ENCODE results near the gene SLC6A11. TPM values are rescaled to one million over a fixed set of nuclear protein-coding genes. Genes with fewer than 3 reads are reported as not detected.

SLC6A11 gene
- total and polyA plus RNA-seq, 2 donors (not counting 1 experiment from before 2014, with no cell fraction given) = not detected

- no peaks in the 10 kb centered on the region for H3K9me3 ChIP-seq (ENCODE audit: control extremely low read depth in 1 of 3, control insufficient read depth in 2 of 3, insufficient read depth in 1 of 3, low read length in 2 of 3)
- ATAC-seq (ENCODE audit: low read depth) (no peak), DNase-seq (no peak)
- POLR2A ChIA-PET = no interaction called here
- no peak for TF ChIP-seq CTCF (IDR thresholded peaks at IDR 0.05)
- no peak for TF ChIP-seq EZH2 (IDR thresholded peaks at IDR 0.05; ENCODE audit: borderline replicate concordance, insufficient read depth, low read depth, low read length, poor library complexity, severe bottlenecking)
- no peaks in the 10 kb centered on the region for H3K36me3 ChIP-seq (replicated peaks in 1 of 2; ENCODE audit: control extremely low read depth in 1 of 2, control insufficient read depth in 1 of 2, extremely low read depth in 1 of 2, insufficient read depth in 2 of 2, low read length in 1 of 2)
- no peak overlapping the region for H3K27ac ChIP-seq (ENCODE audit: low read length in 2 of 2)
- intact Hi-C loops (cut with micrococcal nuclease) = no loop called here
- 75% methylated on average over 1 of the region's 2 CpGs for WGBS (ENCODE audit: insufficient coverage)
- no peaks in the 10 kb centered on the region for H3K79me2 ChIP-seq (ENCODE audit: control insufficient read depth, insufficient read depth, low read length)
- H3K4me3 Mint-ChIP-seq = no peak overlapping the region
- no peak overlapping the region for H3K4me3 ChIP-seq (ENCODE audit: control extremely low read depth in 1 of 5, extremely low read depth in 1 of 5, insufficient read depth in 1 of 5, low read depth in 2 of 5, low read length in 4 of 5)
- H3K4me1 Mint-ChIP-seq = no peaks in the 10 kb centered on the region
- H3K4me1 ChIP-seq (ENCODE audit: control insufficient read depth in 2 of 2, insufficient read depth in 2 of 2, low read length in 2 of 2) = no peaks in the 10 kb centered on the region
- no peak overlapping the region for H3K27ac Mint-ChIP-seq
- peaks cover 0 to 13% (median 6%) of the 10 kb centered on the region in 4 experiments for H3K27me3 ChIP-seq (replicated peaks in 1 of 4; ENCODE audit: control extremely low read depth in 1 of 4, control insufficient read depth in 3 of 4, insufficient read depth in 4 of 4, low read length in 3 of 4)
- H3K9ac ChIP-seq (ENCODE audit: low read length) = no peak overlapping the region
- no peak overlapping the region for H2AFZ ChIP-seq (ENCODE audit: insufficient read depth, low read depth, low read length, poor library complexity, severe bottlenecking)
- peaks cover 46% of the 10 kb centered on the region for H3K27me3 Mint-ChIP-seq
- H3K9me3 Mint-ChIP-seq (ENCODE audit: insufficient read depth) = no peaks in the 10 kb centered on the region
- CTCF ChIA-PET = interaction anchor here (0.7 kb wide), 1 partner anchor 13 kb away, joined by 3 read pairs; no protein-coding TSS in a partner anchor
- no peak overlapping the region for H3K4me2 ChIP-seq (replicated peaks; ENCODE audit: low read depth, low read length, poor library complexity, severe bottlenecking)
- H4K20me1 ChIP-seq (ENCODE audit: control insufficient read depth, insufficient read depth, low read length, poor library complexity, severe bottlenecking) = no peaks in the 10 kb centered on the region
Observed at GRCh38 chr3:10781981-10782380, 34.0 kb upstream of the SLC6A11 start.

GRCh38 chr3:10783360-10784351 is 32.4 kb upstream of the SLC6A11 start:
- ATAC-seq (ENCODE audit: low read depth) (no peak), DNase-seq (peak; percentile 43)
- POLR2A ChIA-PET = no interaction called here

More at GRCh38 chr3:10783360-10784351, 32.4 kb upstream of the SLC6A11 start:
- H3K4me3 Mint-ChIP-seq = no peak overlapping the region
- WGBS (ENCODE audit: insufficient coverage) = 21% methylated on average over 4 of the region's 5 CpGs
- no peaks in the 10 kb centered on the region for H4K20me1 ChIP-seq (ENCODE audit: control insufficient read depth, insufficient read depth, low read length, poor library complexity, severe bottlenecking)
- TF ChIP-seq CTCF (IDR thresholded peaks at IDR 0.05) = peak; percentile 79
- TF ChIP-seq EZH2 (IDR thresholded peaks at IDR 0.05; ENCODE audit: borderline replicate concordance, insufficient read depth, low read depth, low read length, poor library complexity, severe bottlenecking) = no peak
- H3K27me3 ChIP-seq (replicated peaks in 1 of 4; ENCODE audit: control extremely low read depth in 1 of 4, control insufficient read depth in 3 of 4, insufficient read depth in 4 of 4, low read length in 3 of 4) = peaks cover 0 to 13% (median 6%) of the 10 kb centered on the region in 4 experiments
- no peak overlapping the region for H3K9ac ChIP-seq (ENCODE audit: low read length)
- no peak overlapping the region for H2AFZ ChIP-seq (ENCODE audit: insufficient read depth, low read depth, low read length, poor library complexity, severe bottlenecking)
- no peaks in the 10 kb centered on the region for H3K4me1 ChIP-seq (ENCODE audit: control insufficient read depth in 2 of 2, insufficient read depth in 2 of 2, low read length in 2 of 2)
- intact Hi-C loops (cut with micrococcal nuclease) = no loop called here
- no peaks in the 10 kb centered on the region for H3K4me1 Mint-ChIP-seq
- no peaks in the 10 kb centered on the region for H3K79me2 ChIP-seq (ENCODE audit: control insufficient read depth, insufficient read depth, low read length)
- H3K9me3 ChIP-seq (ENCODE audit: control extremely low read depth in 1 of 3, control insufficient read depth in 2 of 3, insufficient read depth in 1 of 3, low read length in 2 of 3) = no peaks in the 10 kb centered on the region
- no peak overlapping the region for H3K4me3 ChIP-seq (ENCODE audit: control extremely low read depth in 1 of 5, extremely low read depth in 1 of 5, insufficient read depth in 1 of 5, low read depth in 2 of 5, low read length in 4 of 5)
- H3K4me2 ChIP-seq (replicated peaks; ENCODE audit: low read depth, low read length, poor library complexity, severe bottlenecking) = no peak overlapping the region
- no peaks in the 10 kb centered on the region for H3K9me3 Mint-ChIP-seq (ENCODE audit: insufficient read depth)
- no peak overlapping the region for H3K27ac Mint-ChIP-seq
- CTCF ChIA-PET = interaction anchor here (1.2 to 1.3 kb wide), 3 partner anchors 8 to 26 kb away, joined by 3 to 6 read pairs (median 4); no protein-coding TSS in a partner anchor
- no peaks in the 10 kb centered on the region for H3K36me3 ChIP-seq (replicated peaks in 1 of 2; ENCODE audit: control extremely low read depth in 1 of 2, control insufficient read depth in 1 of 2, extremely low read depth in 1 of 2, insufficient read depth in 2 of 2, low read length in 1 of 2)
- peaks cover 46% of the 10 kb centered on the region for H3K27me3 Mint-ChIP-seq
- no peak overlapping the region for H3K27ac ChIP-seq (ENCODE audit: low read length in 2 of 2)

Measured in B cell (primary cell).